Stomach (tissue), 9 donors: ENCODE measurements around the gene CXCR5. TPM values are rescaled to one million over a fixed set of nuclear protein-coding genes. Genes with fewer than 3 reads are reported as not detected.

Experiments
- DNase-seq, 2 donors: peaks; one replicate each; pipeline versions ENCODE4 v3.0.0 to v3.0.0-alpha.2; 2013 to 2019
- H3K27ac ChIP-seq, 5 donors: fragments of 200-600 bp in 4 of 5; sonication (generic) in 4 of 5; one replicate each; pipeline ENCODE4 v1.5.1; 2013 to 2019; ENCODE audit warnings: mild to moderate bottlenecking in 1 of 5, moderate library complexity in 1 of 5
- H3K27me3 ChIP-seq, 3 donors: fragments of 200-600 bp; sonication (generic); one replicate each; pipeline ENCODE4 v1.5.1; 2017 to 2019; ENCODE audit warnings: mixed run types in 1 of 3
- H3K36me3 ChIP-seq, 4 donors: fragments of 200-600 bp; sonication (generic); 1 replicate in 3 of 4; 2 replicates in 1 of 4; pipeline ENCODE4 v1.5.1; 2016 to 2019
- H3K4me1 ChIP-seq, 4 donors: fragments of 200-600 bp; sonication (generic); one replicate each; pipeline ENCODE4 v1.5.1; 2016 to 2019
- H3K4me3 ChIP-seq, 4 donors: fragments of 200-600 bp; sonication (generic) in 3 of 4; one replicate each; pipeline ENCODE4 v1.5.1; 2016 to 2019; ENCODE audit warnings: mild to moderate bottlenecking in 1 of 4
- H3K9me3 ChIP-seq, 4 donors: fragments of 200-600 bp; sonication (generic); one replicate each; pipeline ENCODE4 v1.5.1; 2016 to 2019
- CTCF ChIP-seq, 7 experiments: fragments of 450-650 bp in 4 of 7; fragments of 200-600 bp in 3 of 7; sonication (generic) in 3 of 7; IDR thresholded peaks; one replicate each; pipeline ENCODE4 v1.5.1; 2016 to 2019; ENCODE audit warnings: antibody characterized with exemption in 7 of 7, control low read depth in 2 of 7, mild to moderate bottlenecking in 1 of 7
- EP300 ChIP-seq: sonication (generic); formaldehyde crosslinking; IDR thresholded peaks from one replicate; pipeline ENCODE4 v1.6.1; 2017; ENCODE audit warnings: antibody characterized with exemption
- POLR2A ChIP-seq, 4 donors: fragments of 450-650 bp; IDR thresholded peaks; one replicate each; pipeline ENCODE4 v1.6.1; 2016; ENCODE audit warnings: antibody characterized with exemption in 4 of 4, control low read depth in 2 of 4, mild to moderate bottlenecking in 1 of 4, moderate library complexity in 1 of 4
- POLR2AphosphoS5 ChIP-seq, 3 donors: sonication (generic); formaldehyde crosslinking; IDR thresholded peaks; one replicate each; pipeline ENCODE4 v1.6.1; 2016; ENCODE audit warnings: antibody characterized with exemption in 3 of 3
- WGBS, 5 donors: extraction: QIAGEN DNeasy Blood & Tissue Kit in 3 of 5; methylation state at CpG; one replicate each; pipeline versions ENCODE4 v1.1.5 to v1.1.7; 2013 to 2018; 5-methylcytosine and 5-hydroxymethylcytosine counted together
- intact Hi-C: fragments of 100-400 bp; cut with DNase I; formaldehyde crosslinking; loops from one replicate; pipeline ENCODE4 v1.15.1; 2023; ENCODE audit warnings: low total_unique reads
- polyA plus RNA-seq, 3 donors: library from polyadenylated mRNA; stranded (reverse); fragments of 200-250 nt; gene quantifications; one replicate each; pipeline ENCODE4 v1.2.3, GENCODE V29; 2013
- total RNA-seq, 5 donors: library from RNA; depleted of rRNA; stranded (reverse); fragments of >200 nt; gene quantifications; one replicate each; pipeline versions ENCODE4 v1.1.0 to v1.2.3, GENCODE V29; 2014 to 2016
- donor health status: healthy with polysubstance abuse.
- donor health status: Bipolar disorder and iron deficiency.
- donor health status: healthy.

The CXCR5 gene
- total and polyA plus RNA-seq, 8 donors, result 0.12 to 0.60 (median 0.15) TPM; not detected in 4

GRCh38 chr11:118893662-118894061 is 10.0 kb downstream of the CXCR5 start:
- Histone ChIP-seq H3K27ac (no peak overlapping the region), H3K36me3 (peaks cover 6 to 24% (median 24%) of the 10 kb centered on the region in 4 donors), H3K4me1 (peaks cover 3 to 70% (median 37%) of the 10 kb centered on the region in 4 donors), H3K4me3 (no peak overlapping the region), H3K27me3 (no peaks in the 10 kb centered on the region), H3K9me3 (no peaks in the 10 kb centered on the region)
- DNase-seq, result no peak
- 93 to 99% (median 95%) methylated on average over 14 to 22 of the region's 22 CpGs for WGBS, 5 donors
- intact Hi-C loops, result no loop called here
- TF ChIP-seq POLR2AphosphoS5 (IDR thresholded peaks at IDR 0.05) (no peak), POLR2A (IDR thresholded peaks at IDR 0.05) (no peak), CTCF (IDR thresholded peaks at IDR 0.05) (no peak), EP300 (no peak)

- TF ChIP-seq POLR2AphosphoS5 (IDR thresholded peaks at IDR 0.05), result no peak
- TF ChIP-seq CTCF (IDR thresholded peaks at IDR 0.05), result no peak
- no peak for TF ChIP-seq POLR2A (IDR thresholded peaks at IDR 0.05)
- TF ChIP-seq EP300, result no peak
- Histone ChIP-seq H3K9me3 (no peaks in the 10 kb centered on the region), H3K4me3 (no peak overlapping the region), H3K36me3 (peaks cover 11 to 30% (median 29%) of the 10 kb centered on the region in 4 donors), H3K4me1 (peaks cover 0 to 70% (median 36%) of the 10 kb centered on the region in 4 donors), H3K27ac (peak overlapping the region in 1 of 5 donors; percentile 64), H3K27me3 (no peaks in the 10 kb centered on the region)
- intact Hi-C loops, result no loop called here
- WGBS, 5 donors, result 89 to 100% (median 93%) methylated on average over 2 to 19 of the region's 19 CpGs
- no peak for DNase-seq
These were observed 10.5 kb downstream of the CXCR5 start for GRCh38 chr11:118894192-118894591.

- Histone ChIP-seq H3K36me3 (peaks cover 23 to 41% (median 41%) of the 10 kb centered on the region in 4 donors), H3K27me3 (no peaks in the 10 kb centered on the region), H3K9me3 (no peaks in the 10 kb centered on the region), H3K4me1 (peaks cover 0 to 65% (median 34%) of the 10 kb centered on the region in 4 donors), H3K4me3 (no peak overlapping the region), H3K27ac (peak overlapping the region in 3 of 5 donors; percentile 2 to 64 (median 15))
- WGBS, 5 donors, result 47 to 59% (median 48%) methylated on average over 25 to 26 of the region's 26 CpGs
- peak in 1 of 3 donors; percentile 2 for TF ChIP-seq POLR2AphosphoS5 (IDR thresholded peaks at IDR 0.05)
- TF ChIP-seq POLR2A (IDR thresholded peaks at IDR 0.05), result no peak
- intact Hi-C loops, result no loop called here
- peak in 1 of 2 donors; percentile 67 for DNase-seq
These were observed 11.7 kb downstream of the CXCR5 start for GRCh38 chr11:118895093-118896039.

GRCh38 chr11:118896472-118896913 is 12.8 kb downstream of the CXCR5 start:
- peak overlapping the region in 2 of 5 donors; percentile 15 to 64 for H3K27ac ChIP-seq
- WGBS, 5 donors, result 73 to 80% (median 78%) methylated on average over 10 of the region's 10 CpGs
- DNase-seq, result no peak

More at GRCh38 chr11:118896472-118896913, 12.8 kb downstream of the CXCR5 start:
- TF ChIP-seq POLR2A (IDR thresholded peaks at IDR 0.05) (no peak), POLR2AphosphoS5 (IDR thresholded peaks at IDR 0.05) (no peak), EP300 (no peak), CTCF (IDR thresholded peaks at IDR 0.05) (no peak)
- Histone ChIP-seq H3K36me3 (peaks cover 34 to 53% (median 52%) of the 10 kb centered on the region in 4 donors), H3K4me1 (peaks cover 0 to 64% (median 34%) of the 10 kb centered on the region in 4 donors), H3K27me3 (no peaks in the 10 kb centered on the region), H3K4me3 (no peak overlapping the region), H3K9me3 (no peaks in the 10 kb centered on the region)
- intact Hi-C loops, result no loop called here
